BJ (cell line): ENCODE results near the gene GPX2. TPM values are rescaled to one million over a fixed set of nuclear protein-coding genes. Genes with fewer than 3 reads are reported as not detected.
"Not testable (repeated sequence)": the region's sequence is repeated elsewhere in the genome, so short reads cannot be mapped to it uniquely, and the experiment has no call there.

ENCODE experiments used
- CTCF ChIA-PET: fragments of 350-600 bp; formaldehyde crosslinking; extraction: SDS; loops from one replicate; lab custom pipeline; 2021; ENCODE audit warnings: antibody characterized with exemption, inconsistent platforms; lab: Yijun Ruan, JAX
- POLR2A ChIA-PET: fragments of 300-600 bp; sonication (Branson Sonifier 250); formaldehyde crosslinking; extraction: SDS; loops from one replicate; lab custom pipeline; 2021; ENCODE audit warnings: antibody characterized with exemption; lab: Charles Lee
- DNase-seq: peaks from one replicate; pipeline ENCODE4 v3.0.0-alpha.2; 2011; ENCODE audit warnings: low read depth
- H3K27me3 ChIP-seq: 2 replicates; pipeline ENCODE4 v1.6.0; 2011; ENCODE audit warnings: low read length; ENCODE audit not compliant: control insufficient read depth, insufficient read depth
- H3K36me3 ChIP-seq: 2 replicates; pipeline ENCODE4 v1.5.1; 2011; ENCODE audit warnings: low read length; ENCODE audit not compliant: control insufficient read depth, insufficient read depth
- H3K4me3 ChIP-seq: 2 replicates; pipeline ENCODE4 v1.5.1; 2011; ENCODE audit warnings: low read depth, mild to moderate bottlenecking, control low read depth, low read length
- polyA plus RNA-seq: library from polyadenylated mRNA; depleted of rRNA; stranded (reverse); fragments of >200 nt; gene quantifications from 2 replicates; pipeline ENCODE4 v1.2.3, GENCODE V29; 2011
- TF ChIP-seq, protein P1 (sequence below): IDR thresholded peaks from 2 replicates; pipeline ENCODE4 v1.5.1; 2011; ENCODE audit warnings: low read depth, mild to moderate bottlenecking, control low read depth, inconsistent platforms, low read length, moderate library complexity; ENCODE audit not compliant: insufficient read depth

GPX2 gene
- polyA plus RNA-seq, 1 experiment: 0.15 TPM

DNA sequence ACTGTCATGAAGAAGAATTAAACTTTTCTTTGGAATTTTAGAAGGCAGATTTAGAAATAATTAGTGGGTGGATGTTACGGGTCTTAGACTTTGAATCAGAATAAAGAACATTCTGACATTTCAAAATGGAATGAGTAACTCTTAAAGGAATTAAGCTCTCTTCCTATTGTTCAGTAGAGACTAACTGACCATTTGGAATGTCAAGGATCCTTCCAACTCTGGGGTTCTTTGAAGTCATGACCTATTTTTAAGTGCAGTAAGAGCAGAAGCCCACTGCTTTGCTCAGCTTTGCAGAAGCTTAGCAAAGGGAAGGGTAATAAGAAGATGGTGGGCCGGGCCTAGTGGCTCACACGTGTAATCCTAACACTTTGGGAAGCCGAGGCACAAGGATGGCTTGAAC, 24.3 kb downstream of the GPX2 start:
- H3K27me3 ChIP-seq: no peaks in the 10 kb centered on the region
- no peak overlapping the region for H3K4me3 ChIP-seq
- no peak for DNase-seq
- no peaks in the 10 kb centered on the region for H3K36me3 ChIP-seq
- TF ChIP-seq, protein P1, sequence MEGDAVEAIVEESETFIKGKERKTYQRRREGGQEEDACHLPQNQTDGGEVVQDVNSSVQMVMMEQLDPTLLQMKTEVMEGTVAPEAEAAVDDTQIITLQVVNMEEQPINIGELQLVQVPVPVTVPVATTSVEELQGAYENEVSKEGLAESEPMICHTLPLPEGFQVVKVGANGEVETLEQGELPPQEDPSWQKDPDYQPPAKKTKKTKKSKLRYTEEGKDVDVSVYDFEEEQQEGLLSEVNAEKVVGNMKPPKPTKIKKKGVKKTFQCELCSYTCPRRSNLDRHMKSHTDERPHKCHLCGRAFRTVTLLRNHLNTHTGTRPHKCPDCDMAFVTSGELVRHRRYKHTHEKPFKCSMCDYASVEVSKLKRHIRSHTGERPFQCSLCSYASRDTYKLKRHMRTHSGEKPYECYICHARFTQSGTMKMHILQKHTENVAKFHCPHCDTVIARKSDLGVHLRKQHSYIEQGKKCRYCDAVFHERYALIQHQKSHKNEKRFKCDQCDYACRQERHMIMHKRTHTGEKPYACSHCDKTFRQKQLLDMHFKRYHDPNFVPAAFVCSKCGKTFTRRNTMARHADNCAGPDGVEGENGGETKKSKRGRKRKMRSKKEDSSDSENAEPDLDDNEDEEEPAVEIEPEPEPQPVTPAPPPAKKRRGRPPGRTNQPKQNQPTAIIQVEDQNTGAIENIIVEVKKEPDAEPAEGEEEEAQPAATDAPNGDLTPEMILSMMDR: no peak
- CTCF ChIA-PET: no interaction called here
- POLR2A ChIA-PET: no interaction called here

GRCh38 chr14:64915797-64916196, 26.7 kb downstream of the GPX2 start:
- Histone ChIP-seq H3K36me3 (no peaks in the 10 kb centered on the region), H3K4me3 (no peak overlapping the region), H3K27me3 (peaks cover 2% of the 10 kb centered on the region; the same call in 1 of the 2 replicates)
- POLR2A ChIA-PET: no interaction called here
- CTCF ChIA-PET: interaction anchor here (1.4 to 1.7 kb wide), 2 partner anchors 12 to 70 kb away, joined by 5 to 8 read pairs; no protein-coding TSS in a partner anchor
- TF ChIP-seq, protein P1: no peak
- DNase-seq: no peak

GRCh38 chr14:64915029-64915424, 27.5 kb downstream of the GPX2 start:
- peaks cover 2% of the 10 kb centered on the region; the same call in 1 of the 2 replicates for H3K27me3 ChIP-seq
- POLR2A ChIA-PET: interaction anchor here (0.6 to 0.7 kb wide), 2 partner anchors 135 to 411 kb away, joined by 7 to 8 read pairs; partner anchors contain the start of gene ZBTB1
- no peaks in the 10 kb centered on the region for H3K36me3 ChIP-seq
- CTCF ChIA-PET: interaction anchor here (0.6 to 1.7 kb wide), 6 partner anchors 10 to 1223 kb away, joined by 3 to 8 read pairs (median 4); no protein-coding TSS in a partner anchor
- no peak for DNase-seq
- H3K4me3 ChIP-seq: peak overlapping the region; percentile 91
- TF ChIP-seq, protein P1: no peak

- ChIA-PET POLR2A (interaction anchor here (0.6 to 0.7 kb wide), 2 partner anchors 135 to 410 kb away, joined by 7 to 8 read pairs; partner anchors contain the start of gene ZBTB1), CTCF (interaction anchor here (0.6 to 1.7 kb wide), 7 partner anchors 10 to 1222 kb away, joined by 3 to 8 read pairs (median 3); no protein-coding TSS in a partner anchor)
- H3K27me3 ChIP-seq: peaks cover 3% of the 10 kb centered on the region
- peak; percentile 87 for DNase-seq
- no peaks in the 10 kb centered on the region for H3K36me3 ChIP-seq
- peak within 1 kb of the TSS; percentile 91 for H3K4me3 ChIP-seq
- TF ChIP-seq, protein P1: no peak
Measured at GRCh38 chr14:64914237-64915028, 28.1 kb downstream of the GPX2 start, which contains the start of gene CHURC1. Gene CHURC1 (plus strand): TSS chr14:64914455. CDS start chr14:64914496, 41 bp downstream.

DNA sequence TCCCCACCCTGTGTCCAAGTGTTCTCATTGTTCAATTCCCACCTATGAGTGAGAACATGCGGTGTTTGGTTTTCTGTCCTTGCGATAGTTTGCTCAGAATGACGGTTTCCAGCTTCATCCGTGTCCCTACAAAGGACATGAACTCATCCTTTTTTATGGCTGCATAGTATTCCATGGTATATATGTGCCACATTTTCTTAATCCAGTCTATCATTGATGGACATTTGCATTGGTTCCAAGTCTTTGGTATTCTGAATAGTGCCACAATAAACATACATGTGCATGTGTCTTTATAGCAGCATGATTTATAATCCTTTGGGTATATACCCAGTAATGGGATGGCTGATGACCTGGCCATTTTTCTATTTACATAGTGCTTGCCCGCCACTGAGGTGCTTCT, 29.1 kb downstream of the GPX2 start:
- POLR2A ChIA-PET, H3K36me3 ChIP-seq, H3K27me3 ChIP-seq, DNase-seq, H3K4me3 ChIP-seq: not testable (repeated sequence)
- CTCF ChIA-PET: interaction anchor here (0.7 to 1.6 kb wide), 2 partner anchors 9 to 90 kb away, joined by 3 to 4 read pairs; no protein-coding TSS in a partner anchor
